Neural progenitor cell (in vitro differentiated cells): Measurements from ENCODE around the gene ARSB.

Experiments
- EZH2 ChIP-seq: fragments of 200-600 bp; sonication (generic); IDR thresholded peaks from 2 replicates; pipeline ENCODE4 v1.6.1; 2017; ENCODE audit warnings: antibody characterized with exemption, mild to moderate bottlenecking, moderate library complexity
- EZH2phosphoT487 ChIP-seq: fragments of 200-600 bp; sonication (generic); IDR thresholded peaks from 2 replicates; pipeline ENCODE4 v1.6.1; 2017; ENCODE audit warnings: antibody characterized with exemption
- TF ChIP-seq, protein P1 (sequence below): fragments of 200-600 bp; sonication (generic); IDR thresholded peaks from 2 replicates; pipeline ENCODE4 v1.5.1; 2017; ENCODE audit warnings: antibody characterized with exemption, mild to moderate bottlenecking

DNA sequence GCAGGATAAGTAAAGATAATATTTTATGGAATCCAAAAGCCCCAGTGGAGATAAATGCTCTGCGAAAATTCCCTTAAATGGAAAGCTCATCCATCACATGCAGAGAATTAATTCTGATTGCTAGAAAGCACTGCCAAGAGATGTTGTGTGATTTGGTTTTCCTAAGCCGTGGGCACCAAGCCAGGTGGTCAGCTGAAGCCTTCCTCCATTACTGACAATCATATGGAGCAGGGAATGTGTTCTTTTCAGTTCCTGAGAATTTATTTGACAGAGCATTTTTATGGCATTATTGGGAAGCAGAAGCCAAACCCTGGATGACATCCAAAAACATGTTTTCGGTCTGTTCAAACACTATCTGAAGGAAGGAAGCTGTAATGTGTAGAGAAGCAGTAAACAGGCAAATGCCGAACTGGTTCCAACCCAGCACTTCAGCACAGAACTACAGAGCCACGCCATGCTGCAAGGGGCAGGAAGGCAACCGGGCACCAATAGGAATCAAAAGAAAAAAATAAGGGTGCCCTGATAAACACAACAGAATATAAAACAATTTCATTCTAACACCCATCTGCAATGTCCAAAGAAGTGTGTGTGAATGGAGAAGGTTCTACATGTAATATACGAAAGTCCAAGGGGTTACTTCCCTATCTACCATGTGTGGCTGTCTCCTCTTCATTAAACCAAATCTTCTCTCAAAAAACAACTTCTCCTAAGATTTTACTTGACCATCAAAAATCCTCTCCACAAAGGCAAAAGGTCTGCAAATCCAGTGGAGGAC, 12.3 kb downstream of the ARSB start:
- TF ChIP-seq, protein P1, sequence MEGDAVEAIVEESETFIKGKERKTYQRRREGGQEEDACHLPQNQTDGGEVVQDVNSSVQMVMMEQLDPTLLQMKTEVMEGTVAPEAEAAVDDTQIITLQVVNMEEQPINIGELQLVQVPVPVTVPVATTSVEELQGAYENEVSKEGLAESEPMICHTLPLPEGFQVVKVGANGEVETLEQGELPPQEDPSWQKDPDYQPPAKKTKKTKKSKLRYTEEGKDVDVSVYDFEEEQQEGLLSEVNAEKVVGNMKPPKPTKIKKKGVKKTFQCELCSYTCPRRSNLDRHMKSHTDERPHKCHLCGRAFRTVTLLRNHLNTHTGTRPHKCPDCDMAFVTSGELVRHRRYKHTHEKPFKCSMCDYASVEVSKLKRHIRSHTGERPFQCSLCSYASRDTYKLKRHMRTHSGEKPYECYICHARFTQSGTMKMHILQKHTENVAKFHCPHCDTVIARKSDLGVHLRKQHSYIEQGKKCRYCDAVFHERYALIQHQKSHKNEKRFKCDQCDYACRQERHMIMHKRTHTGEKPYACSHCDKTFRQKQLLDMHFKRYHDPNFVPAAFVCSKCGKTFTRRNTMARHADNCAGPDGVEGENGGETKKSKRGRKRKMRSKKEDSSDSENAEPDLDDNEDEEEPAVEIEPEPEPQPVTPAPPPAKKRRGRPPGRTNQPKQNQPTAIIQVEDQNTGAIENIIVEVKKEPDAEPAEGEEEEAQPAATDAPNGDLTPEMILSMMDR: no peak
- TF ChIP-seq EZH2: no peak
- TF ChIP-seq EZH2phosphoT487: no peak
